ENCODE results near the gene FNDC4. TPM values are rescaled to one million over a fixed set of nuclear protein-coding genes. Genes with fewer than 3 reads are reported as not detected.
A peak's percentile ranks its signal among the peaks of the same experiment; 100 is the strongest.

Gene FNDC4
- total and polyA plus RNA-seq, 4 donors, result 11.4 to 165 (median 41.8) TPM

GRCh38 chr2:27498975-27499374 is 4.0 kb upstream of the FNDC4 start:
- H3K36me3 ChIP-seq (ENCODE audit: control insufficient read depth in 4 of 4, insufficient read depth in 3 of 4, low read depth in 1 of 4, low read length in 3 of 4), result peaks cover 0 to 24% (median 9%) of the 10 kb centered on the region in 4 donors
- no peaks in the 10 kb centered on the region for H3K9me3 ChIP-seq (ENCODE audit: control insufficient read depth in 4 of 4, low read length in 3 of 4)
- 87% methylated on average over 3 of the region's 3 CpGs for WGBS
- no peaks in the 10 kb centered on the region for H3K27me3 ChIP-seq (ENCODE audit: control insufficient read depth in 4 of 4, insufficient read depth in 4 of 4, low read length in 3 of 4)
- DNase-seq (ENCODE audit: low spot score), result no peak
- no peak for TF ChIP-seq NR2F2 (IDR thresholded peaks at IDR 0.05)
- TF ChIP-seq SP1 (IDR thresholded peaks at IDR 0.05), result no peak
- TF ChIP-seq RXRA (IDR thresholded peaks at IDR 0.05), result no peak
- TF ChIP-seq MAX (IDR thresholded peaks at IDR 0.05), result no peak
- TF ChIP-seq JUND (IDR thresholded peaks at IDR 0.05), result no peak
- TF ChIP-seq ATF3 (IDR thresholded peaks at IDR 0.05), result no peak
- TF ChIP-seq FOXA2 (IDR thresholded peaks at IDR 0.05), result no peak
- no peak for TF ChIP-seq REST (IDR thresholded peaks at IDR 0.05)
- no peak for TF ChIP-seq TAF1 (conservative IDR thresholded peaks at IDR 0.05)
- TF ChIP-seq ZBTB33 (IDR thresholded peaks at IDR 0.05), result no peak
- no peak for TF ChIP-seq YY1 (IDR thresholded peaks at IDR 0.05)
- TF ChIP-seq HNF4G (IDR thresholded peaks at IDR 0.05), result no peak
- no peak for TF ChIP-seq FOXA1 (IDR thresholded peaks at IDR 0.05)
- no peak for TF ChIP-seq CTCF (IDR thresholded peaks at IDR 0.05; ENCODE audit: low read depth, low read length, missing input control)
- TF ChIP-seq EGR1 (IDR thresholded peaks at IDR 0.05; ENCODE audit: low read depth in 2 of 2), result no peak
- no peak for TF ChIP-seq RAD21 (IDR thresholded peaks at IDR 0.05)
- no peak for TF ChIP-seq HNF4A (conservative IDR thresholded peaks at IDR 0.05)
- no peak for TF ChIP-seq GABPA (IDR thresholded peaks at IDR 0.05 in 1 of 2, conservative IDR thresholded peaks at IDR 0.05 in 1 of 2)
- H3K4me1 ChIP-seq (ENCODE audit: control insufficient read depth in 4 of 4, insufficient read depth in 4 of 4, low read length in 3 of 4), result peaks cover 10 to 61% (median 43%) of the 10 kb centered on the region in 4 donors
- H3K4me3 ChIP-seq (ENCODE audit: low read depth in 1 of 3, low read length in 3 of 3), result peak overlapping the region in 2 of 3 donors; percentile 2 to 87
- no peak overlapping the region for H3K9ac ChIP-seq (ENCODE audit: low read depth in 1 of 2, low read length in 2 of 2)
- H3K27ac ChIP-seq (ENCODE audit: low read depth in 1 of 2, low read length in 2 of 2), result peak overlapping the region in 1 of 2 donors; percentile 90
